DMS53 treated with DMSO at 0.1 percent for 48 hours (cell line): ENCODE measurements around the gene NUTM2D.
"Not testable (repeated sequence)": the region's sequence is repeated elsewhere in the genome, so short reads cannot be mapped to it uniquely, and the experiment has no call there.

Source experiments
- DNase-seq: peaks from one replicate; lab custom pipeline; 2025; ENCODE audit not compliant: unreplicated experiment; lab: John Stamatoyannopoulos, UW

NUTM2D gene, protein sequence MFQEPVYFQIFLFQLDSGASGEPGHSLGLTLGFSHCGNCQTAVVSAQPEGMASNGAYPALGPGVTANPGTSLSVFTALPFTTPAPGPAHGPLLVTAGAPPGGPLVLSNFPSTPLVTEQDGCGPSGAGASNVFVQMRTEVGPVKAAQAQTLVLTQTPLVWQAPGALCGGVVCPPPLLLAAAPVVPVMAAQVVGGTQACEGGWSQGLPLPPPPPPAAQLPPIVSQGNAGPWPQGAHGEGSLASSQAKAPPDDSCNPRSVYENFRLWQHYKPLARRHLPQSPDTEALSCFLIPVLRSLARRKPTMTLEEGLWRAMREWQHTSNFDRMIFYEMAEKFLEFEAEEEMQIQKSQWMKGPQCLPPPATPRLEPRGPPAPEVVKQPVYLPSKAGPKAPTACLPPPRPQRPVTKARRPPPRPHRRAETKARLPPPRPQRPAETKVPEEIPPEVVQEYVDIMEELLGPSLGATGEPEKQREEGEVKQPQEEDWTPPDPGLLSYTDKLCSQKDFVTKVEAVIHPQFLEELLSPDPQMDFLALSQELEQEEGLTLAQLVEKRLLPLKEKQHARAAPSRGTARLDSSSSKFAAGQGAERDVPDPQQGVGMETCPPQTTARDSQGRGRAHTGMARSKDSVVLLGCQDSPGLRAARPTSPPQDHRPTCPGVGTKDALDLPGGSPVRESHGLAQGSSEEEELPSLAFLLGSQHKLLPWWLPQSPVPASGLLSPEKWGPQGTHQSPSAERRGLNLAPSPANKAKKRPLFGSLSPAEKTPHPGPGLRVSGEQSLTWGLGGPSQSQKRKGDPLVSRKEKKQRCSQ

DNA sequence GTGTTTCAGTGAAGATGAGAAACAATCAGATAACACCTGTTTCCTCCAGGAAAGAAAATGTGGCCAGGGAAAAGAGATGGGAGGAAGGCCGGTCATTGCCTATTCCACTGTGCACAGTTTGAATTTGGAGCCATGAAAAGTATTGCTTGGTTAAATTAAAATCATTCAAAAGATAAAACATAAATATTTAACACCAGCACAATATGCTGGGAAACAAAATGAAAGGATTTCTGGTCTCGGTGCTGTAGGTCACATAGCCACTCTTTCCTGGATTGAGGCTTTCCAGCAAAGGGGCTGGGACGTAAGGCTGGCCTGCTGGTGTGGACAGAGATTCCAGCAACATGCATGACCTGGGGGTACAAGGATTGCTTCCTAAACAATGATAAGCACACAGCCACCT is at the start of gene NUTM2D:
NUTM2D (plus strand) TSS at position 301 of the 400 bp plus-strand sequence. CDS start 522 bp downstream, outside the sequence.
- not testable (repeated sequence) for DNase-seq

DNA sequence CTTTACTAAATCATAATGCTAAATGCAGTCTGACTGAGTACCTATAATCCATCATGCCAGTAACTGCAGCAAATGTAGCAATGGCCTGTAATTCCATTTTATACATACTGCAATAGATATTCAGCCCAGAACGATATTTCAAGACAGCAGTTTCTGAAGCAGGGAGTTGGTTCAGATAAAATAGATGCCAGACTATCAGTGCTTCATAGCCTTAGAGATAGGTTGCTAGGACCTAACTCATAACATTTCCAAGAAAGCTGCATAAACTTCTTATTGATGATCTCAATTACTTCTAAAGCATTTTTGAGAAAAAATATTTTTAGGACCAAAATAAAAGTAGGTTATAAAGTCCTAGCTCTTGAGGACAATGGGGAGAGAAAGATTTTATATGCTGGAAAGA is 48.8 kb upstream of the NUTM2D start:
- DNase-seq, result not testable (repeated sequence)

DNA sequence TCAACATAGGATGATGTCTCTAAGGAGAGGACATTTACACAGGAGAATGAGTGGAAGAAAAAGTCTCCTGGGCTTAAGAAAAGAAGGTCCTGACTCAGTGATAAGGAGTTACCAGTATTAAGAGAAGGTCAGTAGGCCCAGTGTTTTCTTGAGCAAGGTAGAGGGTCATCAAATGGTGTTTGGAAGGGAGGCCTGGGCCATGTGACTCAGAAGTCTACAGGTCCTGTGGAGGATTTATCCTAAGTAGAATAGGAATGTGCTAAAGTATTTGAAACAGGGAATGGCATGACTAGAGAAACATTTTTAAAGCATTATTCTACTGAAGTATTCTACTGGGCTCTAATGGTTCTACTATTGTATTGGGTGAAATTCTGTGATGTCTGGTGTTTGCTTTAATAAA is 47.9 kb upstream of the NUTM2D start:
- DNase-seq, result not testable (repeated sequence)

GRCh38 chr10:87311521-87311920 is 46.0 kb upstream of the NUTM2D start:
- DNase-seq, result not testable (repeated sequence)

- DNase-seq, result not testable (repeated sequence)
Observed at GRCh38 chr10:87313649-87314359, 43.7 kb upstream of the NUTM2D start.

DNA sequence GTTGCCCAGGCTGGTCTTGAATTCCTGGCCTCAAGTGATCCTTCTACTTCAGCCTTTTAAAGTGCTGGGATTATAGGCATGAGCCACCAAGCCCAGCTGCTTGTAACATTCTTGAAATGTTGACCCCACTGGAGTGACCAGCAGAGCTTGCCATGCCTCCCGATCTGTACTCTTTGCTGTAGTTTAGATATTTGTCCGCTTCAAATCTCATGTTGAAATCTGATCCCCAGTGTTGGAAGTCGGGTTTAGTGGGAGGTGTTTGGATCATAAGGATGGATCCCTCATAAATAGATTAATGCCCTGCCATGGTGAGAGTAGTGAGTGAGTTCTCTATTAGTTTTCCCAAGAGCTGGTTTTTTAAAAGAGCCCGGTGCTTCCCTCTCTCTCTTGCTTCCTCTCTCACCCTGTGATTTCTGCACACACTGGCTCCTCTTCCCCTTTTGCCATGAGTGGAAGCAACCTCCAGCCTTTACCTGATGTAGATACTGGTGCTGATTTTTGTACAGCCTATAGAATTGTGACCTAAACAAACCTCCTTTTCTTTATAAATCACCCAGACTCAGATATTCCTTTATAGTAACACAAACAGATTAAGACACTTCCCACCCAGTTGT is 43.1 kb upstream of the NUTM2D start:
- DNase-seq, result not testable (repeated sequence)

DNA sequence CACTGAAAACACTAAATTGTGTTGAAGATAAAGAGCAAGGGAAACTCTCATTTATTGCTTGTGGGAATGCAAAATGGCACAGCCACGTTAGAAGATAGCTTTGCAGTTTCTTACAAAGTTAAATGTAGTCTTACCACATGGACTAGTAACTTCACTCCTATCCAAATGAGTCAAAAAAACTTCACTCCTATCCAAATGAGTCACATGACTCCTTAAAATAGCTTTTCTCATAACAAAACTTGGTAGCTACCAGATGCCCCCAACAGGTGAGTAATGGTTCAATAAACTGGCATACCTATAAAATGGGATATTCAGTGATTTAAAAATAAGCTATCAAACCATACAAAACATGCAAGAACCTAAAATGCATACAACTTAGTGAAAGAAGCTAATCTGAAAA is 36.0 kb upstream of the NUTM2D start:
- not testable (repeated sequence) for DNase-seq

DNA sequence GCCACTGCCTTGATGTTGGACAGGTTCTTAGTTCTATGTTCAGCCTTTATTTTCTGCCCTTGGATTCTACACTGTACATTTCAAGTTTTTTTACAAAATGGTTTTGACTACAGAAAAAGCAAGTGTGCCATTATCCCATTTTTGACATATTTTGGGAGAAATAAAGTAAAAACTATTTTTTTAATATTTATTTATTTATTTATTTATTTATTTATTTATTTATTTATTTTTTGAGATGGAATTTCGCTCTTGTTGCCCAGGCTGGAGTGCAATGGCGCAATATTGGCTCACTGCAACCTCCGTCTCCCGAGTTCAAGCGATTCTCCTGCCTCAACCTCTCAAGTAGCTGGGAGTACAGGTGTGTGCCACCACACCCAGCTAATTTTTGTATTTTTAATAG is 33.0 kb upstream of the NUTM2D start:
- not testable (repeated sequence) for DNase-seq

DNA sequence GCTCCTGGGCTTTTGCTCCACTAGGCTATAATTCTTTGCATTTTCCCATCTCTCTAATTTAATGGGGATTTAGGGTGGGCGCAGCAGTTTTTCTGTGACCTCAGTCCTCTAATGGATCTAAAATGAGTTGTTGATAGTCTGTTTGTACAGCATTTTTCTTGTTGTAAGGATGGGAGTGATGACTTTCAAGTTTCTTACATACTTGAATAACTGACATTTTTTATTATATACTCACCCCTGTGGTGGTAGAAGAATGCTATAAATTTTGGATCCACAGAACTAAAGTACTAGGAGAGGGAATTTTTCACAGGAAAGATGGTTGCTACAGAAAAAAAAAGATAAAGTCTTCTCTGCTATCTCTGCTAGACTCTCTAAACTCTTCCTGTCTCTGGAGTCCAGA is 29.6 kb upstream of the NUTM2D start:
- not testable (repeated sequence) for DNase-seq

GRCh38 chr10:87329131-87329530 is 28.4 kb upstream of the NUTM2D start:
- not testable (repeated sequence) for DNase-seq

GRCh38 chr10:87332687-87333086 is 24.9 kb upstream of the NUTM2D start:
- not testable (repeated sequence) for DNase-seq

GRCh38 chr10:87340411-87340810 is 17.1 kb upstream of the NUTM2D start:
- DNase-seq, result not testable (repeated sequence)

DNA sequence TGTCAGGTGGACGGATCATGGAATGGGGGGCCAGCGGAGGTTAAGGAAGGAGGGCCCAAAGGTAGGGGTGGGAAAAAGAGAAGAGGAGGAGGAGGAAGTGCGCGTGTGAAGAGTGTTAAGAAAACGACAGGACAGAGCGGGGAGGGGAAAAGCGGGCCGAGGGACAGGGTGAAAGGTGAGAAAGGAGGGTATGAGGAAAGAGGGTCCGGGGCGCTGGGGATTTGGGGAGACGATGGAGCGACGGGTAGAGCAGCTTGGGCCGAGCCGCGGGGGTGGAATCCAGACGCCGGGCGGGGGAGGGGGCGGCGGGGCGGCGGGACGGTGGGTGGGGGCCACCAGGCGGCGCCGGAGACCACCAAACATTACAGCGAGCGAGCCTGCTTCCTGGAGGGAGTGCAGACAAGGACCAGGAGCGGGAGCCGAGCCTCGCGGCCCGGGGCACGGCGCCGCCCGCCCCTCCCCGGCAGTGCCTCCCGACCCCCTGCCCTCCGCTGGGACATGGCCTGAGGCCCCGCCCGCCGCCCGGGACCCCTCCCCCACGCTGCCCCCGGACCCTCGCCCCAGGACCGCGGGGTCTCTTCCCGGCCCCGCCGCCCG is 15.9 kb upstream of the NUTM2D start:
- DNase-seq, result not testable (repeated sequence)

GRCh38 chr10:87342249-87342710 is 15.3 kb upstream of the NUTM2D start:
- DNase-seq, result peak; percentile 67

DNA sequence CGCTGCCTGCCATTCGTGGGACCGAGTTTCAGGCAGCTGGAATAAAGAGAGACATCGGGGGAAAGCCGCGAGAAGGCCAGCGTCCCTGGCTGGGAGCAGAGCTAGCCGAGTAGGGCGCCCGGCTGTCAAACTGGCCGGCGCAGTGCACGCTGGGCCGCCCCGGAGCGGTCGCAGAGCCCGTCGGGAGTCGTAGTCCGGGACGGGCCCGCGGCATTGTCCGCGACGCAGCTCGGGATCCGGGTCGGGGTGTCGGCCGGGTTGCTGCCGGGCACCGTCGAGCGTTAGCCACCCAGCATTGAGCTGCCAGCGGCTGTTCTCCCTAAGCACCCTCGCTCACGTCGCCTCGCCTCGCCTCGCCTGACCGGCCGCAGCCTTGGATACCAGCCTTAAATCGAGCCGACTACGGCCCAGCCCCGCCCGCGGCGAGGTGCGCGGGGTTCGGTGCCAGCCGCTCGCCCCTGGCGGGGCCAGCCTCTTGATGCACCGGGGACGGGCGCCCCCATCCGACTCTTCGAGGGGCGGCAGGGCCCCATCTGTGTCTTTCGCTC is 14.8 kb upstream of the NUTM2D start:
- DNase-seq, result peak; percentile 35

DNA sequence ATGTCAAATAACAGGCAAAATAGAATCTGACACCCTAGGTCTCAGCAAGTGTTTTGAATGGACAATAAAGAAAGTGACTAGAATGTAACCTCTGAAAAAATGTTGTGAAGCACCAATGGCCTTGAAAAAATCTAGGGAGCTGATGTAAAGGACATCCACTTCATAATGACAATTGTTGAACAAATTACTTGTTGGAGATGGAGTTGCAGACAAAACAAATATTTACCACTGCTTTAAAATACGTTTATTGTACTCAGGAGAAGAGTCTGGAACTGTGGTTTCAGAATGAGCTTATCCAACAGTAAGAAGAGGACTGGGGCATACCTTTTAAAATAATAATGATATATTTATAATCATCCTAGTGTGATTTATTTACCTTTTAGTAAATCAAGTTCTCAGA is 11.8 kb upstream of the NUTM2D start:
- DNase-seq, result peak; percentile 14

- DNase-seq, result not testable (repeated sequence)
Observed at GRCh38 chr10:87350161-87350560, 7.4 kb upstream of the NUTM2D start.

- DNase-seq, result not testable (repeated sequence)
Observed at GRCh38 chr10:87352825-87353224, 4.7 kb upstream of the NUTM2D start.

- not testable (repeated sequence) for DNase-seq
Observed at GRCh38 chr10:87355110-87355509, 2.4 kb upstream of the NUTM2D start.

DNA sequence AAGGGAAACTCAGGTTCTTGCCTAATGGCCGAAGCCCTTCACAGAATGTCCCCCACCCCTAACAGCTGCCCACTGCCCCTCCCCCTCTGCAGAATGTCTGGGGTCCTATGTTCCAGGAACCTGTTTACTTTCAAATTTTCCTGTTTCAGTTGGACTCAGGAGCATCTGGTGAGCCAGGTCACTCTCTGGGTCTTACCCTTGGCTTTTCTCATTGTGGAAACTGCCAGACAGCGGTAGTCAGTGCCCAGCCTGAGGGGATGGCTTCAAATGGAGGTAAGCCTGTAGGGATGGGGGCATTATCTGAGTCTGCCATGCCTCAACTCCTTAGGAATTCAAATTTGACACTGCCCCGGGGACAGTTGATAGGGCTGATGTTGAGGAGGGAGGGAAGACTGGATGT is 615 bp downstream of the NUTM2D start:
- not testable (repeated sequence) for DNase-seq
